Subcutaneous adipose tissue (tissue), 4 donors: ENCODE data around the gene DOCK6. TPM values are rescaled to one million over a fixed set of nuclear protein-coding genes. Genes with fewer than 3 reads are reported as not detected.

Experiments
- total RNA-seq, 4 donors: library from RNA; depleted of rRNA; stranded (reverse); fragments of >200 nt; gene quantifications; one replicate each; pipeline ENCODE4 v1.1.0, GENCODE V29; 2016
- TF ChIP-seq, protein P1 (sequence below): fragments of 450-650 bp; IDR thresholded peaks from one replicate; pipeline ENCODE4 v1.5.1; 2016; ENCODE audit warnings: low read depth, mild to moderate bottlenecking, control low read depth, antibody characterized with exemption, moderate library complexity

DOCK6 gene
- 100 to 1,000 TPM in 1 of 4 donors, 10 to 100 TPM in 3; 28.4 to 149 (median 40.6) TPM for total RNA-seq

DNA sequence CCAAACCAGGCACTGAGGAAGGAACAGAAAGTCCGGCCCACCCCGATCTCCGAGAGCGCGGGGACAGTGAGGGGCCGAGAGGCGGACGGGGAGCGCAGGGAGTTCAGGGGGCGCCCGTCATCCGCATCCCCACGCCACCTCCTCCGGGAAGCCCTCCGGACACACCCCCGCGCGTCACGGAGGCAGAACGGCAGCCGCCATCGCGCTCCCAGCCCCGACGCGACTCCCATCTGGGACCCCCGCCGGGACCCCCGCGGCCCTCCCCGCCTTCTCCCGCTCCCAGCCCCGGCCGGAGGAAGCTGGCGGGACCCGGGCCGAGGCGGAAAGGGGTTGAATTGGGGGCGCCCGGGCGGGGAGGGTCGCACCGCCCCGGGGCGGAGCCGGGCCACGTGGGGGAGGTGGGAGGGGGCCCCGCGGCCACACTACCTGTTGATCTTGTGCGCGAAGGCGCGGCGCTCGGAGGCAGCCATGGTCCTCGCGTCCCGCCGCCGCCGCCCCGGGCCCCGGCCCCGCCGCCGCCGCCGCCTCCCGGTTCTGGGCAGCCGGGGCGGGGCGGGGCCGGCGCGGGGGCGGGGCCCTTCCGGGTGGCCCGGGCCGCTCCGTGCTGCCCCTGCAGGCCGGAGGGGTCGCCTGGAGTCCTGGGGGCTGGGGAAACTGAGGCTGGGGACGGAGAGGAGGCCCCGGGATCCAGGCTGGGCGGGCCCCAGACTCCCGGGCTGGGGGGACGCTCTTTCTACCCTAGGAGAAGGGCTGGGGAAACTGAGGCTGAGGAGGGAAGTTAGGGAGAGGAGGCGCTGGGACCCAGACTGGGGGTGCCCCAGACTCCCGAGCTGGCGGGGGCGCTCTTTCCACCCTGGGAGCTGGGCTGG, at the start of gene DOCK6:
TSS of gene DOCK6 (minus strand) at position 554 of the 869 bp plus-strand sequence. CDS start at position 470, 84 bp downstream.
- TF ChIP-seq, protein P1, sequence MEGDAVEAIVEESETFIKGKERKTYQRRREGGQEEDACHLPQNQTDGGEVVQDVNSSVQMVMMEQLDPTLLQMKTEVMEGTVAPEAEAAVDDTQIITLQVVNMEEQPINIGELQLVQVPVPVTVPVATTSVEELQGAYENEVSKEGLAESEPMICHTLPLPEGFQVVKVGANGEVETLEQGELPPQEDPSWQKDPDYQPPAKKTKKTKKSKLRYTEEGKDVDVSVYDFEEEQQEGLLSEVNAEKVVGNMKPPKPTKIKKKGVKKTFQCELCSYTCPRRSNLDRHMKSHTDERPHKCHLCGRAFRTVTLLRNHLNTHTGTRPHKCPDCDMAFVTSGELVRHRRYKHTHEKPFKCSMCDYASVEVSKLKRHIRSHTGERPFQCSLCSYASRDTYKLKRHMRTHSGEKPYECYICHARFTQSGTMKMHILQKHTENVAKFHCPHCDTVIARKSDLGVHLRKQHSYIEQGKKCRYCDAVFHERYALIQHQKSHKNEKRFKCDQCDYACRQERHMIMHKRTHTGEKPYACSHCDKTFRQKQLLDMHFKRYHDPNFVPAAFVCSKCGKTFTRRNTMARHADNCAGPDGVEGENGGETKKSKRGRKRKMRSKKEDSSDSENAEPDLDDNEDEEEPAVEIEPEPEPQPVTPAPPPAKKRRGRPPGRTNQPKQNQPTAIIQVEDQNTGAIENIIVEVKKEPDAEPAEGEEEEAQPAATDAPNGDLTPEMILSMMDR = no peak

DNA sequence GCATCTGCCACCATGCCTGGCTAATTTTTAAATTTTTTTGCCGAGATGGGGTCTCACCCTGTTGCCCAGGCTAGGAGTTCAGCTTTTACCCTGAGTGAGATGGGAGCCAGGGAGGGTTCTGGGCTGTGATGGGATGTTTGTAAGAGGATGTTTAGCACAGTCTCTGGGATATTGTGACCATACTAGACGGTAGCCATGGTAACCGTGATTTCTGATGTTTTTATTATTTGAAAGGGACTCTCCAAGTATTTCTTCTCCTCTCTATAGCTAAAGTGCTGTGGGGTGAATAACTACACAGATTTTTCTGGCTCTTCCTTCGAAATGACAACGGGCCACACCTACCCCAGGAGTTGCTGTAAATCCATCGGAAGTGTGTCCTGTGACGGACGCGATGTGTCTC, 44.0 kb upstream of the DOCK6 start:
- TF ChIP-seq, protein P1 = no peak

- TF ChIP-seq, protein P1 = no peak
Observed at GRCh38 chr19:11304936-11305335, 42.6 kb upstream of the DOCK6 start.

- TF ChIP-seq, protein P1 = no peak
Observed at GRCh38 chr19:11300811-11301120, 38.4 kb upstream of the DOCK6 start.

DNA sequence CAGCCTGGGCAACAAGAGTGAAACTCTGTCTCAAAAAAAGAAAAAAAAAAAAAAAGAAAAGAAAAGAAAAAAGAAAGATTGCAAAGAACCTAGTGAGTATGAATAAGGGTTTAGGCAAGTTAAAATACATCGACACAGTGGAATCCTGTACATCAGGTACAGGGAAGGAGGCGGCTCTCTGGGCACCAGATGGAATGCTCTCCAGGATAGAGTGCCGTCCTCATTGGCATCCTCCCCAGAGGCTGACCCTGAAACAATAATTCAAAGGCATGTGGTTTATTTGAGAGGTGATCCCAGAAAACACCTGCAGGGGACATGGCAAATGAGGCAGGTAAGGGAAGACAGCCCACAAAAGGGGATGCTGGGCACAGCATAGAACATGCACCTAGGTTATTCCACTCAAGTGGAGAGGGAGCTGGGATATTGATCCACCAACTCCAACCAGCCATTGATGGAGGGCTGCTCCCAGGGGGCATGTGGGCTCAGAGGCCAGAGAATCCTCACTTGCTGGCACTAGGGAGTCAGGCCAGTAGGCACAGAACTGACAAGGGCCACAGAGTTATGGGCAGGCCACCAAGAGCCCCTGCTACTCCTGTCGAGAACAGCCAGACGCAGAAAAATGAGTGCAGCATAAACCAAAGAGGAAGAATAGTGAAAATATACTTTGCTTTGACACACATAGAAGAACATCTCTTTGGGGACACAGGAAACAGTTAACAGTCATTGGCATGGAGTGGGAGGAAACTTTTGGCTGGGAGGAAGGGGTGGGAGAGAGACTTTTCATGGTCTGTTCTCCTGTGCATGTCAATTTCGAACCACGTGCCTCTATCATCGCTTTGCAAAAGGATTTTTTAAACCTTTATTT, 37.9 kb upstream of the DOCK6 start:
- TF ChIP-seq, protein P1 = no peak

DNA sequence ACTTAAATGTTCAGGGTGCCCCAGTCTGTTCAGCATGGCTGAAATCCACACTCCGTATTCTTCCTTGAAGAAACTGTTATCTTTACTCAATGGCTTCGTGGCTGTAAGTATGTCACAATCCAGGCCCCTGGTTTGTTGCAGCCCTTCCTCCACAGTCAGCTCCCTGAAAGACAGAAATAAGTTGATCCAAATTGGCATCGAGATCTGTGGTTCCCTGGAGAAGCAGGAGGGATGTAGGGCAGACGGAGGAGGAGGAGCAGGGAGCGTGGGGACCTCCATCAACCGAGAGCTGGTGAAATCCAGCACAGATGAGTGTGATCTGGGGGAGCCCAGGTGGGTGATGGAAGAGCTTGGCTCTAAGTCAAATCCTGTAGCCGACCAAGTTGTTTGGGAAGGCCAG, 33.9 kb upstream of the DOCK6 start:
- TF ChIP-seq, protein P1 = no peak

DNA sequence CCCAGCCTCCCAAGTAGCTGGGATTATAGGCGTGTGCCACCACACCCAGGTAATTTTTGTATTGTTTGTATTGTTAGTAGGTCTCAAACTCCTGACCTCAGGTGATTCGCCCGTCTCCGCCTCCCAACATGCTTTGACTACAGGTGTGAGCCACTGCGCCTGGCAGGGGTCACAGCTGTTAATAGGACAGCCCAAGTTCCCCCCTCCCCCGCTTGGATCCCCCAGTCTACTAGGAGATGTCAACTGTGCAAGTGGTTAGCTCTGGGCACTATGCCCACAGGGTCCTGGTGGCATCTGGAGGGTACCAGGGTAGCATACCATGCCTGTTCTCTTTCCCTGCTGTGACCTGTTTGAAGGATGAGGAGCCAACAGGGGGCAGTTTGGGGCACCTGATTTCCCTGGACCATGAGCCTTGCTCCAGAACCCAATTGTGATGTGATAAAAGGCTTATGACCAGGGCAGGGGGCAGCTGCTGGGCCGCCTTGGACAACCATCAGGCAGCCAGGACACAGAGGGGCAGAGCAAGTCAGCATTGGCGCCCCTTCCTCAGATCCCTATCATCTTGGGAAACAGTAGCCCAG, 33.4 kb upstream of the DOCK6 start, which contains the start of gene TSPAN16:
TSS of gene TSPAN16 (plus strand) at position 496 of the 581 bp plus-strand sequence. CDS start 138 bp downstream, outside the sequence.
- TF ChIP-seq, protein P1 = no peak
